NCI-H2196 (cell line): Measurements from ENCODE around the gene NME7.
"Not testable (repeated sequence)": the region's sequence is repeated elsewhere in the genome, so short reads cannot be mapped to it uniquely, and the experiment has no call there.

Experiments used
- DNase-seq: peaks from one replicate; lab custom pipeline; 2025; ENCODE audit not compliant: unreplicated experiment; lab: John Stamatoyannopoulos, UW

The NME7 gene

DNA sequence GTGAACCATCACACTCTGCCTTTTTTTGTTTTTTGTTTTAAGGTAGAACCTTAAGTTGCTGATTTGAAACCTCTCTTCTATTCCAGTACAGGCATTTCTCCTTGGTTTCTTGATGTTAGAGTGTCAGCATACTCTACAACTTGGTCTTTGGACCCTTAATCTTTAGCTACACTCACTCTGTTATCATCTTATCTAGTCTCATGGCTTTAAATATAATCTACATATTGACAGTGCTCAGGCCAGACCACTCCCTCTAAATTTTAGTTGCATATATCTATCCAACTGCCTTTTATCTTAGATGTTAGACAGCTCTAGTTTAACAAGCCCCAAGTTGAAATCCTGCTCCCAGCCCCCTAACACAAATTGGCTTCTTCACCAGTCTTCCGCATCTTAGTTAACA is 22.1 kb downstream of the NME7 start:
- no peak for DNase-seq

GRCh38 chr1:169342096-169342495 is 25.5 kb downstream of the NME7 start:
- not testable (repeated sequence) for DNase-seq

GRCh38 chr1:169340882-169341281 is 26.7 kb downstream of the NME7 start:
- no peak for DNase-seq

DNA sequence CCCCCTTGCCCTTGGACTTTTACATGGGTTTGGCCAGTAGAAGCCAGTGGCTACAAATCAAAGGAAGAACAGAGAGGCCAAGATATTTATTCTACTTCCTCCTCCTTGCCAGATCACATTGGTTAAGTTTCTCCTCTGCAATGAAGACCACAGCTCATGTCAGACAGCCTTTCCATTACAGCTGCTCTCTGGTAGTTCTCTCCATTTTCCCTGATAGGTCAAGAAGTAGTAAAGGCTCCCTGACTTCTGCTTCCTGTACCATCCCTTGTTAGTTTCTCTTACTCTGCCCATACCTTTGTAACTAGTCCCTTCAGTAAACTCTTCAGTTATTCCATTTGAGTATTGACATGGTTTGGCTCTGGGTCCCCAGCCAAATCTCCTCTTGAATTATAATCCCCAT is 27.8 kb downstream of the NME7 start:
- DNase-seq, result no peak

- no peak for DNase-seq
These were observed 29.0 kb downstream of the NME7 start for GRCh38 chr1:169338617-169339016.

- not testable (repeated sequence) for DNase-seq
These were observed 30.5 kb downstream of the NME7 start for GRCh38 chr1:169336947-169337715.

- not testable (repeated sequence) for DNase-seq
These were observed 32.9 kb downstream of the NME7 start for GRCh38 chr1:169334727-169335126.

DNA sequence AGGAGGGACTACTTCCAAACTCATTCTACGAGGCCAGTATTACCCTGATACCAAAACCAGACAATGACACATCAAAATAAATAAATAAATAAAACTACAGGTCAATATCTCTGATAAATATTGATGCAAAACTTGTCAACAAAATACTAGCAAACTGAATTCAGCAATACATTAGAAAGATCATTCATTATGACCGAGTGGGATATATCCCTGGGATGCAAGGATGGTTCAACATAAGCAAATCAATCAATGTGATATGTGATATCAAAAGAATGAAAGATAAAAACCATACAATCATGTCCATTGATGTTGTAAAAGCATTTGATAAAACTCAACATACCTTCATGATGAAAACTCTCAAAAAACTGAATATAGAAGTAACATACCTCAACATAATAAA is 36.7 kb downstream of the NME7 start:
- DNase-seq, result no peak

GRCh38 chr1:169329383-169329782 is 38.2 kb downstream of the NME7 start:
- DNase-seq, result no peak

DNA sequence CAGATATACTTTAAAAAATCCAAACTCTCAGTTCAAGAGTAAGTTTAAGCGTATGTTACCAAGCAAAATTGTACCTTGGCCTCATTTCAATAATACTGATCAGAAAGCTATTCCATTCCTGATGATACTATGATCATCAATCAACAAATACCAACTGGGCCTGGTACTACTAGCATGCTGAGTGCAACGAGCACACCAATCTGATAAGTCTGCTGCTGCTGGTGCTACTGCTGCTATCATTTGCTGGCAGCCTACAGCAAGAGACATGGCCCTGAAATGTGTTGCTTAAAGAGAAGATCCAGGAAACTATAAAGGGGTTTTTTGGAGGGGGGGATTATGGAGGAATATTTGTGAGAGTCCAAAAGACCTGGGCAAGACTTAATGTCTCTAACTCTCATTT is 39.7 kb downstream of the NME7 start:
- DNase-seq, result no peak

GRCh38 chr1:169326956-169327268 is 40.7 kb downstream of the NME7 start:
- no peak for DNase-seq

- no peak for DNase-seq
These were observed 41.2 kb downstream of the NME7 start for GRCh38 chr1:169326261-169326955.

GRCh38 chr1:169325117-169325516 is 42.5 kb downstream of the NME7 start:
- DNase-seq, result no peak

DNA sequence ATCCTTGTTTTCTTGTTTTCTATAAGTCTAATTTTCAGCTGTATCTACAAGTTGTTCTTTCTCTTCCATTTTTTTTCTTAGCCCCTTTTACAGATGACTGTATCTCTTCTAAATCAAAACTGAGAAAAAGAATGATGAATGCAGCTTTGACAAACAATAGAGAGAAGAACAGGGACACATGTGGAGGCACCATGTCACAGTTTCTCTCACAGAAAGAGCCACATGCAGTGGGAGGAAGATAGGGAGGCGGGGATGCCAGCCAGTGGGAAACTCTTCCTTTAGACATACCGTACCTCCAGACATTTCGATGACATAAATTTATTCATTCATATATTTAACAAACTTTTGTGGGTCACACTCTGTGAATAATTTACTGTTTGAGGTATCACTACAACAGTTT is 45.5 kb downstream of the NME7 start:
- DNase-seq, result no peak

DNA sequence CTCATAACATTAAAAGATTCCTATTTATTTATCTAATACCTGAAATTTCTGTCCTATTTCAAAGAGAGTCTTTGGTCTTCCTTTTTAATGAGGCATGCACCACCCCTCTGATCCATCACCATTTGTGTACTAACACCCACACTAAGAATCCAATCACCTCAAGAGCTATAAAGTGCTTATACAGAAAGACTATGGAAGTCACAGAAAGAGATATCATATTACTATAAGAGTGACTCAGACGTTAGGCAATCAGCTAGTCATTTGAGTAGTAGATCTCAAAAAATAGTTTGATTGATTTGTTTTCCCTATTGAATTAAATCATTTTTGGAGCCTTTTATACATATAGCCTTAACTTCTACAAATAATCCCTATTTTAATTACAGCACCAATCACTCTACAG is 46.1 kb downstream of the NME7 start:
- DNase-seq, result no peak

DNA sequence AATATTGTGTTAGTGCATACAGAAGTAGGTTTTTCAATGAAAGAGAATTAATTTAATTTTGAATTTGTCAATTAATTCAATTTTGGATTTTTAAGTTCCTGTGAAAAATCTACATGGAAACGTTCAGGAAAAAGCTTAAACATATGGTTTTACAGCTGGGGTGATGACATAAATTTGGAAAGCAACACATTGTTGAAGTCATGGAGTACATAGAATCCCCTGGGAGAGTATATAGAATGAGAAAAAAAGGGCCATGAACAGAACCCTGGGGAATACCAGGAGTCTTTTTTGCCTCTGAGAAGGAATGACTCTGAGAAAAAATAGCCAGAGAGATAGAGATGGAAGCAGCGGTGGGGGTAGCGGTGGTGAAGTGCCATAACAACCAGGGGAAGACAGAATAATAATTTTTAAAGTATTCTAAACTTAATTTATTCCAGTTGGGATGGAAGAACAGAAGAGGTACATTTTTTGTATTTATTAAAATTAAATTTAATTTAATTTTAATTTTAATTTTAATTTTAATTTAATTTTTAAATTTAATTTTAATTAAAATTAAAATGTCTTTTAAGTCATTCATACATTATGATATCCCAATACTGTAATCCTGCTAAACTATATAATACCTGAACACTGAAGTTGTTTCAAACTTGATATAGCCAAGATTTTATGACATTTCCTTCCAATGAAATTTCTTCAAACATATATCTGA is 48.9 kb downstream of the NME7 start:
- DNase-seq, result no peak

- no peak for DNase-seq
These were observed 51.0 kb downstream of the NME7 start for GRCh38 chr1:169316556-169316955.

DNA sequence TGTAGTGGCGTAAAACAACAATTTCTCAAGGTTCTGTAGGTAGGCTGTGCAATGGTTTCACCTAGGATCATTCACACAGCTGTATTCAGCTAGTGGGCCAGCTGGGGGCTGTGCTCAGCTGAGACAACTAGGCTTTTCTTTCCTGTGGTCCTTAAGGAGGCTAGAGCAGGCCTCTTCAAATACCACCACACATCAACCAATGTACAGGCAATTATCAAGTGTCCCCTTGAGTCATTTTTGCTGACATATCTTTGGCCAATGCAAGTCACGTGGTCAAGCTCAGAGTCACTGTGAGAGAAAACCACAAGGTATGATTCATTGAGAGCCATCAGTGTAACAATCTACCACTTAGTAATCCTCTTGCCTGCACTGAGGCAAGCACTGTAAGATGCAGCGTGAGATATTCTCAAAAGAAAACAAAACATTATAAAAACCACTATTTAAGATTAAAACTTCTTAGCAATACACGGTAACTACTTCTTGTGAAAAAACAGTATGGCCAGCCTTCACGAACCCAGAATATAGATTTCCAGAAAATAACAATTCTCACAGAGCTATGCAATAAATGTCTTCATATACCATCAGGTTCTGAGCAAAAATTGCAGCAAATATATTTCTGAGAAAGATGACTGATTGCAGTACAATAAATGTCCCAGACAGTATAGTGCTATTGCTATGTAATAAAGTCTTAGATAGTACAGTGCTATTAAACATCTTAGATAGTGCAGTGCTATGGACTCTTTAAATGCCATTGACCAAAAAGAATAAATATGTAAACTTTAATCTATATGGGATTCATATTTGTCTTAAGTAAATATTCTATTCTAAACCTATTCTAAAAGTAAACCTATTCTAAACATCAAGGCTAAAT is 55.3 kb downstream of the NME7 start:
- DNase-seq, result no peak

DNA sequence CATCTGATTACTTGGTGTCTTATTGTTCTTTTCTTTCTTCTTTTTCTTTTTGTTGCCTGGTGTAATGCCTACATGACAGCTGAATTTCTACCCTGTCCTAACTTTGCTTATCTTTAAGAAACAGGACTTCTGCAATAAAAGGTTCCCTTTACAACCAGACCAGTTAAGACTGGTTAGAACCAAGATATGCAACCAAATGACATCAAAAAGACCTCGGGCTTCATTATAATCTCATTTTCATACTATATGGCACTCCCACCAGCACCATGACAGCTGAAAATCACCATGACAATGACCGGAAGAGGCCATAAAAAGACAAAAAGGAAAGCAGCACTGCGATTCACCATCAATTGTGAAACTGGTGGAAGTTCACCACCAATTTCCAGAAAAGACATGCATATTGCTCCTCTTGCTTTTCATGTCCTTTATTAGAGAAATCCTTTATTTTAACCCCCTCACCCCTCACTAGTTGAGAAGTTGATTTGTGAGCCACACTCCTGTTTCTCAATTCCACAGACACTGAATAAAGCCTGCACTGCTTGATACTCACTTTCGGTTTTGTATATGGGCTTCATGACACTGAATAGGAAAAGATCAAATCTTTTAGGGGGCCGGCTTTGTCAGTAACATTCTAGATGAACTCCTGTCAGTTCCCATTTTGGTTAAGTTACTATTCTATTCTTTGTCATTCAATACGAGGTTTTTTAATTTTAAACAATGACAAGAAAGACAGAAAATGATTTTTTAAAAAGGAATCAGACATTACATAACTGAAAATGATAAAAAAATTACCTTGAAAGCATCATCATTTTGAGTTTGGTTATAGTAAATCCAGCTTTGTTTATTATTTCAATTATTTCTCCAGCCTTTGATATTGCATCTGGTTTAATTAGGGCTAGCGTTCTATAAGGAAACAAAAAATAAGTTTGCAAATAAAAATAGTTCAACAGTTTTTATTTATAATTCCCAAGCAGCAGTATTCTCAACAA is 58.1 kb downstream of the NME7 start:
- DNase-seq, result no peak
